DND-41 (cell line): ENCODE data around the gene NUDT2.
A peak's percentile ranks its signal among the peaks of the same experiment; 100 is the strongest.

Source experiments
- ATAC-seq: fragments of 200-7000 bp; cut with Tn5 transposase; 3 replicates; pipeline ENCODE4 v1.9.1; 2021; ENCODE audit warnings: low read depth; ENCODE audit not compliant: insufficient read depth
- DNase-seq: peaks from one replicate; pipeline ENCODE4 v3.0.0-alpha.2; 2020
- H2AFZ ChIP-seq: 2 replicates; pipeline ENCODE4 v1.6.0; 2012; ENCODE audit warnings: low read depth, low read length
- H3K27ac ChIP-seq: 2 replicates; pipeline ENCODE4 v1.5.1; 2012; ENCODE audit warnings: low read length, inconsistent platforms
- H3K27me3 ChIP-seq: fragments of 200-600 bp; sonication (generic); 2 replicates; pipeline ENCODE4 v1.6.0; 2012; ENCODE audit warnings: low read length, mild to moderate bottlenecking, inconsistent platforms; ENCODE audit not compliant: insufficient read depth, poor library complexity
- H3K36me3 ChIP-seq: 2 replicates; pipeline ENCODE4 v1.5.1; 2012; ENCODE audit warnings: low read length, inconsistent platforms; ENCODE audit not compliant: insufficient read depth
- H3K4me1 ChIP-seq: 2 replicates; pipeline ENCODE4 v1.5.1; 2012; ENCODE audit warnings: mild to moderate bottlenecking, low read length; ENCODE audit not compliant: insufficient read depth
- H3K4me2 ChIP-seq: 2 replicates; pipeline ENCODE4 v1.6.0; 2012; ENCODE audit warnings: mild to moderate bottlenecking, moderate library complexity, low read length, inconsistent platforms; ENCODE audit not compliant: insufficient read depth
- H3K4me3 ChIP-seq, 2 experiments: fragments of 200-600 bp in 1 of 2; shearing (Covaris generic) in 1 of 2; 2 replicates each; pipeline ENCODE4 v1.5.1; 2012 to 2016; ENCODE audit warnings: inconsistent platforms in 2 of 2, low read length in 2 of 2, mild to moderate bottlenecking in 2 of 2, low read depth in 1 of 2, moderate library complexity in 1 of 2
- H3K79me2 ChIP-seq: 2 replicates; pipeline ENCODE4 v1.6.0; 2012; ENCODE audit warnings: low read length, inconsistent platforms; ENCODE audit not compliant: insufficient read depth
- H3K9ac ChIP-seq: 2 replicates; pipeline ENCODE4 v1.6.0; 2012; ENCODE audit warnings: low read depth, mild to moderate bottlenecking, inconsistent platforms, low read length, moderate library complexity
- H3K9me3 ChIP-seq: 2 replicates; pipeline ENCODE4 v1.5.1; 2012; ENCODE audit warnings: low read length, moderate library complexity, mild to moderate bottlenecking, inconsistent platforms; ENCODE audit not compliant: insufficient read depth, severe bottlenecking
- H4K20me1 ChIP-seq: 2 replicates; pipeline ENCODE4 v1.6.0; 2012; ENCODE audit warnings: low read length; ENCODE audit not compliant: insufficient read depth
- CTCF ChIP-seq: IDR thresholded peaks from 2 replicates; pipeline ENCODE4 v1.5.1; 2012; ENCODE audit warnings: borderline replicate concordance, low read length, moderate library complexity, mild to moderate bottlenecking; ENCODE audit not compliant: poor library complexity, severe bottlenecking; ENCODE audit errors: extremely low read depth
- EZH2 ChIP-seq: IDR thresholded peaks from 3 replicates; pipeline ENCODE4 v1.6.1; 2012; ENCODE audit warnings: borderline replicate concordance, low read depth, mild to moderate bottlenecking, moderate library complexity, low read length, inconsistent platforms; ENCODE audit not compliant: severe bottlenecking

NUDT2 gene

GRCh38 chr9:34380034-34380510 is 50.7 kb downstream of the NUDT2 start:
- ATAC-seq: no peak
- Histone ChIP-seq H3K36me3 (no peaks in the 10 kb centered on the region), H3K4me1 (peaks cover 28% of the 10 kb centered on the region), H3K27ac (no peak overlapping the region), H3K4me3 (no peak overlapping the region), H3K79me2 (no peaks in the 10 kb centered on the region), H3K9me3 (no peaks in the 10 kb centered on the region), H2AFZ (no peak overlapping the region), H4K20me1 (0 out of 2 replicates have a peak, but pooled peaks cover 7% of the 10 kb centered on the region), H3K27me3 (no peaks in the 10 kb centered on the region), H3K4me2 (peak overlapping the region; percentile 62; the same call in 1 of the 2 replicates), H3K9ac (no peak overlapping the region)
- no peak for TF ChIP-seq CTCF
- TF ChIP-seq EZH2: no peak
- DNase-seq: no peak

- ATAC-seq (no peak), DNase-seq (no peak)
- no peaks in the 10 kb centered on the region for H3K79me2 ChIP-seq
- H3K4me3 ChIP-seq: no peak overlapping the region
- H3K9ac ChIP-seq: no peak overlapping the region
- no peak overlapping the region for H3K4me2 ChIP-seq
- TF ChIP-seq CTCF (no peak), EZH2 (no peak)
- 0 out of 2 replicates have a peak, but pooled peaks cover 6% of the 10 kb centered on the region for H4K20me1 ChIP-seq
- H3K36me3 ChIP-seq: no peaks in the 10 kb centered on the region
- H3K4me1 ChIP-seq: peaks cover 26% of the 10 kb centered on the region
- H3K9me3 ChIP-seq: no peaks in the 10 kb centered on the region
- no peak overlapping the region for H3K27ac ChIP-seq
- no peak overlapping the region for H2AFZ ChIP-seq
- H3K27me3 ChIP-seq: no peaks in the 10 kb centered on the region
Measured at GRCh38 chr9:34380511-34381315, 51.3 kb downstream of the NUDT2 start.

GRCh38 chr9:34381323-34381722 is 52.0 kb downstream of the NUDT2 start:
- Histone ChIP-seq H3K27ac (no peak overlapping the region), H3K27me3 (no peaks in the 10 kb centered on the region), H3K4me3 (no peak overlapping the region), H3K9ac (no peak overlapping the region), H3K4me2 (no peak overlapping the region), H3K4me1 (peaks cover 20% of the 10 kb centered on the region), H4K20me1 (no peaks in the 10 kb centered on the region), H3K9me3 (no peaks in the 10 kb centered on the region), H3K36me3 (no peaks in the 10 kb centered on the region), H2AFZ (no peak overlapping the region), H3K79me2 (no peaks in the 10 kb centered on the region)
- ATAC-seq (no peak), DNase-seq (no peak)
- TF ChIP-seq EZH2 (no peak), CTCF (no peak)
